LNCaP clone FGC (cell line): ENCODE measurements around the gene RNU4-1.
"Not testable (repeated sequence)": the region's sequence is repeated elsewhere in the genome, so short reads cannot be mapped to it uniquely, and the experiment has no call there.

Experiments used
- DNase-seq: peaks from one replicate; pipeline ENCODE4 v3.0.0-alpha.2; 2011; ENCODE audit warnings: low read depth
- H3K4me3 ChIP-seq: 2 replicates; pipeline ENCODE4 v1.5.1; 2011; ENCODE audit warnings: mild to moderate bottlenecking, low read depth, low read length, control low read depth
- CTCF ChIP-seq: IDR thresholded peaks from 2 replicates; pipeline ENCODE4 v1.5.1; 2012; ENCODE audit warnings: mild to moderate bottlenecking; ENCODE audit not compliant: control insufficient read depth, insufficient read depth; ENCODE audit errors: extremely low read depth

RNU4-1 gene

DNA sequence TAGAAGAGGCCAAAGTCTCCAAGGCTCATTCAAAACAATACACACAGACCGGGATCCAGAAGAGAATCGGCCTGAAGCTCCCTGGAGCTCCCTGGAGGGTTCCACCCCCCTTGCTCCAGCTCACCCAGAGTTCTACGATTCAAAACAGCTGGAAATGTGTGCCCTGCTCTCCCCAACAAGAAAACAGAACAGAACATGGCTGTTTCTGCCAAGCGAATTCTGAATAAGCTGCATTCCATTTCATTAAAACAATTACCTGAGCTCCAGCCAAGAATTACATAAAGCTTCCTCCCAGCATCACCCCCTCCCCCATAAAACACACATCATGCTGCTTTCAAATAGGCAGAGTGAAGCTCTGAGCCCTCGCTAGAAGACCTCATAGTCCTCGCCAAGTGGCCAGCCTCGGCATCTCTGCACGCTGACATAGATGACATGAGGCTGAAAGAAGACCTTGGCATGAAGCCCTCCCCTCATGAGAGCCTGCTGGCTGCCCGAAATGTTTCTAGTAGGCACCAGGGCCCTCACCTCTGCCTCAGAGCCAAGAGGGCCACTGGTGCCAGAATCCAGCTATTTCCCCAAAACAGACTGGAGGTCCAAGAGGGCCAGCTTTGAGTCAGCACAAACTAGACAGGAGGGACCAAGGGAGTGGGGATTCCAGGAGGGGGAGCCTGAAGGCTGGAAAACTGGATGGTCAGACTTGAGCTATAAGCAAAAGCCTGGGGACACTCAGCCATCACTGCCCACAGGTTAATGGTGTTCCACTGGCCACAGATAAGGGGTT, 35.8 kb downstream of the RNU4-1 start:
- H3K4me3 ChIP-seq: no peak overlapping the region
- peak; percentile 89 for DNase-seq
- TF ChIP-seq CTCF: no peak

- no peak overlapping the region for H3K4me3 ChIP-seq
- no peak for DNase-seq
- no peak for TF ChIP-seq CTCF
Observed at GRCh38 chr12:120254809-120255208, 38.2 kb downstream of the RNU4-1 start.

DNA sequence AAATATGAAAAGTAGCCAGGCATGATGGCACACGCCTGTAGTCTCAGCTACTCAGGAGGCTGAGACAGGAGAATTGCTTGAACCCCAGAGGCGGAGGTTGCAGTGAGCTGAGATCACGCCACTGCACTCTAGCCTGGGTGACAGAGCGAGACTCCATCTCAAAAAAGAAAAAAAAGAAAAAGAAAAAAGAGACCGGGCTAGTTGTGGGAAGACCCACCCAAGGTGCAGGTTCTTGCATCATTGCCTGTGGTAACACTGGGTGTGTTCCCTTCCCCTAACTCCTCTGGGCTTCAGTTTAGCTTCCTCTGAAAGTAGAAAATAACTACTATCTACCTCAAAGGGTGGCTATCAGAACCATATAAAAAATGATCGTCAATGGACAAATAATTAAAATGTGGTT, 39.7 kb downstream of the RNU4-1 start:
- not testable (repeated sequence) for H3K4me3 ChIP-seq, DNase-seq

- no peak overlapping the region for H3K4me3 ChIP-seq
- no peak for TF ChIP-seq CTCF
- DNase-seq: no peak
Observed at GRCh38 chr12:120252071-120252906, 40.7 kb downstream of the RNU4-1 start.

DNA sequence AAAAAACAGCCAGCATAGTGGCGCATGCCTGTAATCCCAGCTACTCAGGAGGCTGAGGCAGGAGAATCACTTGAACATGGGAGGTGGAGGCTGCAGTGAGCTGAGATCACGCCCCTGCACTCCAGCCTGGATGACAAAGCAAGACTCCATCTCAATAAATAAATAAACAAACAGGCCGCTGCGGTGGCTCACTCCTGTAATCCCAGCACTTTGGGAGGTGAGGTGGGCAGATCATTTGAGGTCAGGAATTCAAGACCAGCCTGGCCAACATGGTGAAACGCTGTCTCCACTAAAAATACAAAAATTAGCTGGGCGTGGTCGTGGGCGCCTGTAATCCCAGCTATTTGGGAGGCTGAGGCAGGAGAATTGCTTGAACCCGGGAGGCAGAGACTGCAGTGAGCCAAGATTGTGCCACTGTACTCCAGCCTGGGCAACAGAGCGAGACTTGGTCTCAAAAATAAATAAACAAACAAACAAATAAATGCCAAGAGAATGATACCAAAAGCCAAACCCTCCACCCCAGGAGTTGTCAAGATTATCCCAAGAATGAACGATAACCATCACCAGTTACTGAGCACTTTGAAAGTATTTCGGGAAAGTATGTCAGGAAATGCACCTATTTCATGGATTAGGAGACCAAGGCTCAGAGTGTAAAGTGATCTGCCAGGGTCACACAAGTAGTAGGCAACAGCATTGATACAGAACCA, 41.5 kb downstream of the RNU4-1 start:
- H3K4me3 ChIP-seq, DNase-seq: not testable (repeated sequence)

GRCh38 chr12:120249875-120250795, 42.9 kb downstream of the RNU4-1 start:
- DNase-seq: no peak
- no peak for TF ChIP-seq CTCF
- no peak overlapping the region for H3K4me3 ChIP-seq

- no peak for DNase-seq
- H3K4me3 ChIP-seq: no peak overlapping the region
- no peak for TF ChIP-seq CTCF
Observed at GRCh38 chr12:120249266-120249874, 43.7 kb downstream of the RNU4-1 start.
